ENCODE results near the gene SPAG6. TPM values are rescaled to one million over a fixed set of nuclear protein-coding genes. Genes with fewer than 3 reads are reported as not detected.

SPAG6 gene
- total RNA-seq, 1 donor from 2014 or later = not detected

DNA sequence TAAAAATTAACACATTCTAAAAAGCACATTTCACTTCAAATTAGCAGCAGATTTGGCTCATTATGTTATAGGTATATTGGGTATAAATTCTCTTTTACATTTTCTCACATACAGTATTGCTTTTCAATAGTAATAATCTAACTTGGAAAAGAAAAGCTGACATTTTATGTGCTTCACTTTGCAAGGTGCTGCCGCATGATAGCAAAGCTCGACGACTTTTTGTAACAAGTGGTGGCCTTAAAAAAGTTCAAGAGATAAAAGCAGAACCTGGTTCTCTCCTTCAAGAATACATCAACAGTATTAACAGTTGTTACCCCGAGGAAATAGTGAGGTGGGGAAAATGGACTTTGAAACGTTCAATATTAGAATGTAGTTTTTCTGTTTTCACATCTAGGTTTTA is 65.5 kb downstream of the SPAG6 start:
- intact Hi-C loops (cut with DNase I) = no loop called here
- DNase-seq (ENCODE audit: low spot score) = no peak

DNA sequence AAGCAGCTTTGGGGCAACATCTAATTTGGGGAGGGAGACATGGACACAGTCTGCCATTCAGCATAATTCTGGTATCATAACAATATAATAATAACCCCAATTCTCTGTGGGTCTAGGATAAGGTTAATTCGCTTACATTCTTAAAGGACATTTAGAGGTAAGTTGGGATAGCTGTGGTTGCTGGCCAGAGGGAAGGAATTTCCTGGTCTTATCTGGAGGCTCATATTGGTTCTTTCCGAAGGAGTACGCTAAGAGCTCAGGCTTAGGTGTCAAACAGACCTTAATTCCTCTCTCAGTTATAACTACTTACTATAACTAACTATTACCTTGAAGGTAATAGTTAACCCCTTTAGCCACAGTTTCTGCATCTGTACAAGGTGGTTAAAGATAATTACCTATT is 68.8 kb downstream of the SPAG6 start:
- intact Hi-C loops (cut with DNase I) = no loop called here

DNA sequence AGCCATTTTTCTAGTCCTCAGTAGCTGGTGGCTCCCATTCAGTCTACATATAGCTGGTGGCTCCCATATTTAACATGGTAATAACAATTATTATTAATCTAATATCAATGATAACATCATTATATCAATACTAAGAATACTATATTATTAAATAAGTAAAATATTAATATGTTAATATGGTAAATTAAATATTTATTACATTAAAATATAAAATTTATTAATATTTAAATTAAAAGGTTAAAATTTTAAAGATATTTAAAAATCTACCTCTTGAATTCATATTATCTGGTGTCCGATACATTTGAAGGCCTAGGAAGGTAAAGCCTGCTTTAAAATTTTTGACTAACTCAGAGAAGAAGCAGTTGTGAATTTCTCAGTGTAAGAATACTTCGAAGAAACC is 69.8 kb downstream of the SPAG6 start:
- intact Hi-C loops (cut with DNase I) = no loop called here
- DNase-seq (ENCODE audit: low spot score) = no peak

More for the DNA sequence above, 68.8 kb downstream of the SPAG6 start:
- no peak for DNase-seq (ENCODE audit: low spot score)

DNA sequence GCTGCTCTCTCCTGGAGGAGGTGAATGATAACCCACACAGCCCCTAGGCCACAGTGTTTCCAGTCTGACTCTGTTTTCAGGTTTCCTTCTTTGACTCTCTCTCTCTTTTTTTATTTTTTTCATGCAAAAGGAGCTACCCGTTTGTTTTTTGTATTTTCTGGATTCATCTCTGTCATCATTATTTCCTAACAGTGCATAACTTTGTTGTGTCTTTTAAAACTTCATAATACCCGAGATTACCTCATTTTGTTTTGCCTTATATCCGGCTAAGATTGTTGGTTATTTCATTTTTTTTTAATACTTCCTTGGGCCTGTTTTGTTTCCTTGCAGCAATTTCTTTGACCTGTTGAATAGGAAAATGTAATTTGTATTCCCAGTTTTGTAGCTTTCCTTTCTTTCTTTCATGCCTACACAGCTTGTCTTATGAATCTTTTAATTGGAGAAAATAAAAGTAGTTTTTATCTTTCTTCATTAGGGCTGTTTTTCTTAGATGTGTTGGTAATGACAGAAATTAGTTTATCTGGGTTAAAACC is 72.5 kb downstream of the SPAG6 start:
- DNase-seq (ENCODE audit: low spot score) = no peak
- intact Hi-C loops (cut with DNase I) = no loop called here

DNA sequence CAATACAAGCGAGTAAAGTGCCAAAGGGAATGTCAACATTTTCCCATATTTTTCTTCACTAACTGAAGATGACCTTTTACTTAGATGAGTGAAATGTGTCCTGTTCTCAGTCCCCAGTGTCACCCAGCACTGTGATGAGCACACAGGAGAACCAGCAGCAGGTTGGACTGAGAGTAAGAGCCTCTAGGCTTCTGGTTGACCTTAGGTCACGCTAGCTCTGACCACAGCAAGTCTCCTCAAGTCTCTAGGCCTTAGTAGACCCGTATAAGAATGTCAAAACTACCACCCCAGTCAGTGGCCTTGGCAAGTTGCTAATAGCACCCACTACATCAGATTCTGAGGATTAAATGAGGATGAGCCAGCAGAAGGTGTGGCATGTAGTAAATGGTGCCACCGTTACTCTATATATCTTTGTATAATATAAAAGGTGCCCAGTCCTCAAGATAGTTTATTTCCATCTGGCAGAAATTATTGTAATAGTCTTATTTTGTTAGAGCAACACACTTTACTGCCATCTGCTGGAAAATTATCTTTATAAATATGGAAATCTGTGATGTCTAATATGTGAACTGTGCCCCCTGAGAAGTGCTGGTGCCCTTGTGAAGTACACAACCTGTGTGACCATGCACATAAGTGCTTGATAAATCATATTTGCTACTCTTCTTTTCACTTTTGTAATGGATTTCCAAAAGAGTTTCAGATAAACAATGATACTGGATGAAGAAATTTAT is 75.7 kb downstream of the SPAG6 start:
- intact Hi-C loops (cut with DNase I) = no loop called here

DNA sequence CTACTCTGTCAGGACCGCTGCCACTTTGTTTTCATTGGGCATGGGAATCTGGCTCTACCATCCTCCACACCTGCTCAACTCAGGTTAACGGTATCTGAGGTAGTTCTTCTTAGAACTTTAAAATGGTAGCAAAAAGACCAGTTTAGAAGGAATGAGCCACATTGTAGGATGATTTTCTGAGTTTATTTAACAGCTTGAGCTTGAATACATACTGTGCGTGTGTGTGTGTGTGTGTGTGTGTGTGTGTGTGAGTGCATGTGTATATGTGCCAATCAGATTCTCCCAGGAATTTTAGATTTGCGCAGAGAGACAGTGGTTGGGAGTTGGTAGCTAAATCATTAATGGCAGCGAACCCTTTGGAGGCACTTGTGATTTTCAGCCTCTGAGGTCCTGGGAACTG is 81.4 kb downstream of the SPAG6 start:
- no peak for DNase-seq (ENCODE audit: low spot score)
- intact Hi-C loops (cut with DNase I) = loop anchor here (5.0 kb wide), 1 partner anchor 79 kb away; the partner anchor contains the start of gene SPAG6

More for the DNA sequence above, 75.7 kb downstream of the SPAG6 start:
- DNase-seq (ENCODE audit: low spot score) = no peak

DNA sequence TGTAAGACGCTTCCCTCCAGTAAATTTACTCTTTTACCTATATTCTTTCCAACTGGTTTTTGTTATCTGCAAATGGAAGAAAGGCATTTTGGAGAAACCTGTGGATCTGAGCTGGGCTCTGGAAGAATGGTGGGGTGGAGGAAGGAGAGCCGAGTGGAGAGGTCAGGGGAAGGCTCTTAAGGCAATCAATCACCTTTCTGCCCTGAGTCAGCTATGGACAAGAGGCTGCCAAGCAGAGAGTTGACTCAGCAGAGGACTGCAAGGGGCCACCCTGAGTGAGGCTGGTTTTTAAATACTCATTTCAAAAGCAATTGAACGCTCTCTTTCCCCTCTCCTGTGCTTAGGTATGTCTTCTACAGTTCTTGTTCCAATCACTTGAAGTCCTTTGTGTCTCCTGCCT is 81.8 kb downstream of the SPAG6 start:
- intact Hi-C loops (cut with DNase I) = loop anchor here (5.0 kb wide), 1 partner anchor 80 kb away; the partner anchor contains the start of gene SPAG6
- no peak for DNase-seq (ENCODE audit: low spot score)

DNA sequence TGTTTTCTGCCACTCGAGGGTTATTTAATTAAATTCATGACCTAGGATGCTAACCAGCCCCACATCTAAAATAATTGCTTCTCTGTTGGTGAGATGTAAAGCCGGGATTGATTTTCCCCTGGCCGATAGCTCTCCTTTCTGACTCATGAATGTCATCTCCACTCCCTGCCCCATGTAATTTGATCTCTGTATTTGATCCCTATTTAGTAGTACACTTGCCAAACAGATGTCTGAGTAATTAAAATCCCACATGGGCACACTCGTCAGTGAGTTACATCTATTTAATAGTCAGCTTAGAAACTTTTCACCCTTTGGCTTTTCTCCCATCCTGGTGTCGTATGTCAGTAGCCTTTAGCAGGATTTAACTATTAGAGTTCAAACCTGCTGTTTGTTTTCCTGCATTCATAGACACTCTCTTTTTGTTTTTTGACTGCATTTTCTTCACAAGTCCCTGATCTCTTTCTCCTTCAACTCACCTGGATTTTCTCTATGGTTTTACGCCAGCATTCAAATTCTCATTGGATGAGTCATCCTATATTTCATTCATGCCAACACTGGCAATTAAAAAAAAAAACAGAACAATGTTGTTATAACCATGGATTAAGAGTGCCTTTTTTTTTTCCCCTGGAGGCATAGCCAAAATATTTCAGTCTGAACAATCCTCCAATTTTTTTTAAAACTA is 82.7 kb downstream of the SPAG6 start:
- DNase-seq (ENCODE audit: low spot score) = no peak
- intact Hi-C loops (cut with DNase I) = loop anchor here (5.0 kb wide), 1 partner anchor 81 kb away; the partner anchor contains the start of gene SPAG6

DNA sequence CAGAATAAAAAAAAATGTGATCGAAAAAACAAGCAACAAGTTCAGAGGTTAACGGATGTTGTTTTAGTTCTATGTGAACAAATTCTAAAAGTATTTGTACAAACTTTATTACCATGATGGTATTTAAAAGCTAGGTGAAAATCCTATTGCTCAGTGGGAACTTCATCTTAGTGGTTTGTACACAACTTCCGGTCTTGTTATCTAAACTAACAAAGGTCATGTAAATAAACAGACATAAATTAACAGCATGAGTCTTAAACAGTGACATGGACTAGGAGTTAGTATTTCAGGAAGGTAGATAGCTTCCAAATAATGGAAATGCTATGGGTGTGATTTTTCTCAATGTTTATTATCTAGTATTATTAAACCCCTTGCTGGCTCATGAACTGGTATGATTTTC is 83.8 kb downstream of the SPAG6 start:
- no peak for DNase-seq (ENCODE audit: low spot score)
- intact Hi-C loops (cut with DNase I) = loop anchor here (5.0 kb wide), 1 partner anchor 82 kb away; the partner anchor contains the start of gene SPAG6

DNA sequence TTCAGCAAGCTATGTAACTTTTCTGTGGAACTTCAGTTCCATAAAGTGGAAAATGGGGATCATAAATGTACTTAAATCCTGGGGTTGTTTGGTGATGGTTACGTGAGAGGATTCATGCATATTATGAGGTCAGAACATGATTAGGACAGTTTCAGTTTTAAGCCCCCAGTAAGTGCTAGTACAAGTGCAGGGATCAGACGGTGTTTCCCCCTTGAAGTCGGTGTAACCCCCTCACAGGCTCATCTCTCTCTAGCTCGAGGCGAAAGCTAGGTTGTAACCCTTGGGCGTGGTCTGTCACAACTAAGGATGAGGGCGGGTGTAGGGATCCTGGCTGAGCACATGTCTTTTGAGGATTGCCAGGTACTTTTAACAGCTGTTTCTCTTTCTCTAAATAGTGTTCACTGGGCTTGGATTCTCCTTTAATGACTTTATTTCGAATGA is 84.7 kb downstream of the SPAG6 start:
- intact Hi-C loops (cut with DNase I) = loop anchor here (5.0 to 10.0 kb wide), 3 partner anchors 83 to 905 kb away; partner anchors contain the start of genes SKIDA1 and SPAG6
- DNase-seq (ENCODE audit: low spot score) = no peak

DNA sequence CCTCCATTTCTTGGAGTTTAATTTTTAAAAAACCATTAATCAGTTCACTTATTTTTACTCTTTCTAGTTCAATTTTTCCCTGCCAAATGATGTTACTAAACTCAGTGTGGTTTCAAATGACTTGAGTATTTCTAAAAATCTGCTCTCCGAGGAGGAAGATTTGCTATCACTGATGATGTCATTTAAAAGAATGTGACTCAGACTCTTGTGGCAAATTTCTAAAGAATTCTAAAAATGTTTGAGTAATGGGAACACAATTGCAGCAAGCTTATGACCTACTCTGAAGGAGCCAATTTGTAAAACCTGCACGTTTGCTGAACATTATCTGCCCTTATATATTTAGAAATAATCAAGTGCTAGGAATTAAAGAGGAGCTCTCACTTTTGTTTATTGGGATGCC is 88.6 kb downstream of the SPAG6 start:
- intact Hi-C loops (cut with DNase I) = loop anchor here (10.0 kb wide), 2 partner anchors 209 to 909 kb away; partner anchors contain the start of gene SKIDA1
- DNase-seq (ENCODE audit: low spot score) = no peak

DNA sequence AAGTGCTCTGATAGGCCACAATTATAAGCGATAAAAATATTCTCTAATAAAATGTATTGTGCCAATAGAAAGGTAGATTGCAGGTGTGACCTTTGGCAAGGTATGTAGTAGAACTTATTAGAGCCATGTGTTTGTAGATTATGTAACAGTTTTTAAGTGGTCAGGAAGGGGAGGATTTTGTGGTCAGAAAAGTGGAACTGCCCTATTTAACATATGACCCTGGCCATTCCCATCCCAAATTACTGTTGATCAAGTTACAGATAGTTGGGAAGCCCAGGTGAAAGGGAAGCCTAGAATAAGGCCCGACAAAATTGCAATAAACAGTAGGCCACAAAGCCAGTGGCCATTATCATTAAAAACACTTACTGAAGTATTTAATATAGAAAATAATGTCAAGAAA is 89.2 kb downstream of the SPAG6 start:
- DNase-seq (ENCODE audit: low spot score) = no peak
- intact Hi-C loops (cut with DNase I) = loop anchor here (10.0 kb wide), 2 partner anchors 210 to 910 kb away; partner anchors contain the start of gene SKIDA1

DNA sequence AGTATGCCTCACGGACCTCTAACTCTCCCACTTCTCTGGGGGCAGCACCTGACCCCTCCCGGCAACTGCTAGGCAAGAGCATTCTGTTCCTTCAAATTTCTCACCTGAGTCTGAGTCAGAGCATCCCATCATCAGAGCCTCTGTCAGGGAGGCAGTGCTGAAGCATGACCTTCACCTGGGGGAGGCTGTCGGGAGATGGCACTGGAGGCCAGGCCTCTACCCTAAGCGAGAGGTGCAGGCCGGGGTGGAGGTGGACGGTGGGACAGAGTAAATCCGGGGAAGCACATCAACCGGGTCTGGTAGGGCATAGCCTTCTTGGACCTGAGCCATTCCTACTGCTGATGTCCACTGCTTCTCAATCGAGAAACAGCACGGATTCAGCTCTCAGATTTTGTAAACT is 90.4 kb downstream of the SPAG6 start:
- intact Hi-C loops (cut with DNase I) = loop anchor here (2.0 to 10.0 kb wide), 7 partner anchors 95 to 911 kb away; partner anchors contain the start of genes COMMD3, DNAJC1 and SKIDA1
- DNase-seq (ENCODE audit: low spot score) = no peak

DNA sequence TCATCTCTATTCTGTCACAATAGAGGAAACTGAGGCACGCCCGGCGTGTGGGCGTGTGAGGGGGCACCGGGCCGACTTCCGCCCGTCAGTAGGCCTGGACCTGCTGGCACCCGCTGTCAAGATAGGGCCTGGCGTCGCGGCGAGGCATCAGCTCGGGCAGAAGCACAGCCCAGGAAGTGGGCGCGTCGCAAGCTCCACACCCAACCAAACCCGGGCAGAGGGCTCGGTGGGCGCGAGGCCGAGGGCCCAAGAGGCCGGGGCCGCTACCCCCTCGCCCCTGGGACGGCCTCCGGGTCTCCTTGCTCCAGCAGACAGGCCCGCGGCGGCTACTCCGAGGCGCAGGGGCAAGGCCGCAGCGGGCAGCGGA is 91.2 kb downstream of the SPAG6 start:
- intact Hi-C loops (cut with DNase I) = loop anchor here (2.0 to 10.0 kb wide), 7 partner anchors 96 to 912 kb away; partner anchors contain the start of genes COMMD3, DNAJC1 and SKIDA1
- no peak for DNase-seq (ENCODE audit: low spot score)

DNA sequence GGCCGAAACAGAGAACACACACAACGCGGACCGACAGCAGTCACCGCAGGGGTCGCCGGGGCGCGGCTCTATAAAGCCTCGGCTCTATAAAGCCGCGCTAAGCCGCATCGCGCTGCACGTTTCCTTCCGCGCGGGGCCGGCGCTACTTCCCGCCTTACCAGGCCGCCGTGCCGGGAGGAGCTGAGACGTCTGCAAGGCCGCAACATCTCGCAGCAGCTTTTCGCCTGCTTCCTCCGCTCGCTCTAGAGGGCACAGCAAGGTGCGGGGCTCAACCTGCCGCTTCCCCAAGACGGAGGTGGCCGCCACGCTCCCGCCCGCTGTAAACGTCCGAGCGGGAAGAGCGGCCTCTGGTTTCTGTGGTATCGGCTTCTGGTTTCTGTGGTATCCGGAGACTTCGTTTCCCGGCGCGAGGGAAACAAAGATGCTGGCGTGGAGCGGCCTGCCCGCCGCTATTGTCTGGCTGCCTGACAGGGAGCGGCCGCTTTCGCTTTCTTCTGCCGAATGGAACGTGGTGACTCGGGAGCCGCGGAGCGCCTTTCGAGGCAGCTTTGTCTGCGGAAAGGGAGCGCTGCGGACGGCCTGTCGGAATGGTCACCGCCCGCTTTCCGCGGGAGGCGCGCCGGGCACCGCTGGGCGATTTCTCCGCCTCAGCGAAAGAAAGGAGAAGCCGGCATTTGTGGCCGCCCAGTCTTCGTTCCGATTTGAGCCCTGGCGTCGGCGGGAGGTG is 91.8 kb downstream of the SPAG6 start:
- DNase-seq (ENCODE audit: low spot score) = peak; percentile 94
- intact Hi-C loops (cut with DNase I) = loop anchor here (2.0 to 10.0 kb wide), 7 partner anchors 96 to 912 kb away; partner anchors contain the start of genes COMMD3, DNAJC1 and SKIDA1

DNA sequence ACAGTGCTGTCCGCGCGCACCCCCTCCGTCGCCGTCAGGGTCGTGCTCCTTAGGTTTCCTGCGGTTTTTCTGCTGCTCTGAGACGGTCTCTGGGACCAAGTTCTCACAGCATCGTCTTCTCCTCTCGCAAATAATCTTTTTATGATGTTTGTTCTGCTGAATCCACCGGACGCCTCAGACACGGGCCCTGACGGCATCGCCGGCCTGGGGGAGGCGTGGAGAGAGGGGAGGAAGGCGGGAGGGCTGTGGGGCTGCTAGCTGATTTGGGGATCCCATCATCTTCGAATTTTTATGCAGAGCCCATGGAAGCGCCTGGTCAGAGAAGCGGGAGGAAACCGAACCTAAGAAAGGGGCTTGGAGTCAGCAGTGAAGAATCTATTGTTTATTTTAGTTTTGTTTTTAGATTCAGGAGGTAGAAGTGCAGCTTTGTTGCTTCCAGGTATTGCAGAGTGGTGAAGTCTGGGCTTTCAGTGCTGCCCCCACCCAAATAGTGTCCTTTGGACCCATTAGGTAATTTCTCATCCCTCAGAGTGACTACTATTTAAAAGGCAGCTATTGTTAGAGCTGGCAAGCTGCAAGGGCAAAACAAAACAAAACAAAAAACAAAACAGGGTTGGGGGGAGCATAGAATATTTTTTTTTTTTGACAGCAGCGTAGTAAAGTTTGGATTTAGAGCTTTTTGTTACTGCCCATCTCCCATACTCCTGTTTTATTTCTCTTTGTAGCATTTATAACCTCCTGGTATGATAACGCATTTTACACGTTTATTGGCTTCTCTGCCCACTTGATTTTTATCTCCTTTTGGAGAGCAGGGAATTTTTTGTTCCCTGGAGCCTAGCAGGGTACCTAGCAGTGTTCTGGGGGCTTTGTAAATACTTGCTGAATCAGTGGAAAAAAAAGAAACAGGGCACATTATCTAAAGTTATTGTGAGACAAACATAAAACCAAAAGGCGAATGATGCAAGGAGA is 92.6 kb downstream of the SPAG6 start:
- no peak for DNase-seq (ENCODE audit: low spot score)
- intact Hi-C loops (cut with DNase I) = loop anchor here (2.0 to 10.0 kb wide), 7 partner anchors 97 to 913 kb away; partner anchors contain the start of genes COMMD3, DNAJC1 and SKIDA1

DNA sequence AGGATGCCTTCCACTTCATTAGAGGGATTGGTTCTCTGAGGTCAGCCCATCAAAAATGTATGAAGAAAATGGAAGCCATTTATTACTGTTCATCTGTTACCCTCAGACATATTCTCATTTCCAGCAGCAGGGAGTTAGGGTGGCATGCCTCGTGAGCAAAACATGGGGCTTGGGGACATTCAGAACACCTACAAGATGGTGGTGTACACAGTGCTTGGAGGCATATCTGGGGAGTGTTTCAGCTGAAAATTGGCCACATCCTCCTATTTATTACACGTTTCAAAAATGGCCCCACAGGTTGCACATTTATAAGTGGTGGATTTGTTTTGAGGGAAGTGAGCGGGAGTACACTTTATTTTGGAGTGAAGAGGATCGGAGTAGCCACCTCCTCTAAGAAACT is 93.4 kb downstream of the SPAG6 start:
- DNase-seq (ENCODE audit: low spot score) = no peak
- intact Hi-C loops (cut with DNase I) = loop anchor here (5.0 to 10.0 kb wide), 3 partner anchors 121 to 914 kb away; partner anchors contain the start of genes COMMD3 and SKIDA1

DNA sequence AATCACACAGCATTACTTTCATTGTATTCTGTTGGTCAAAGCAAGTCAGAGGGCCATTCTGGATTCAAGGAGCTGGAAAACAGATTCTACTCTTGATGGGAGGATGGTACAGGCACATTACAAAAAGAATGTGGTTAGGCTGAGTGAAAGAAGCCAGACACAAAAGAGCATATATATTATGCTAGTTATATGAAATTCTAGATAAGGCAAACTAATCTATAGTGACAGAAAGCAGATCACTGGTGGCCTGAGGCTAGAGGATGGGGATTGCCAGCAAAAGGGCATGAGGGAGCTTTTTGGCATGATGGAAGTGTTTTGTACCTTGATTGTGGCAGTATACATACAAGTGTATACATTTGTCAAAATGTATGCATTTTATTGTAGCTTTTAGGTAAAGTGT is 96.8 kb downstream of the SPAG6 start:
- intact Hi-C loops (cut with DNase I) = no loop called here
- DNase-seq (ENCODE audit: low spot score) = no peak

Data from cardiac septum (tissue), 1 donor.